Posterior cingulate gyrus (tissue), 11 donors: ENCODE measurements around the gene PIK3C2A.
A peak's percentile ranks its signal among the peaks of the same experiment; 100 is the strongest.

ENCODE experiments used
- DNase-seq, 10 donors: peaks; one replicate each; pipeline versions ENCODE4 v3.0.0 to v3.0.0-alpha.2; 2020 to 2021; ENCODE audit warnings: mixed read lengths in 3 of 10
- intact Hi-C: fragments of 100-400 bp; cut with DNase I; formaldehyde crosslinking; loops from one replicate; pipeline ENCODE4 v1.15.1; 2023

PIK3C2A gene

DNA sequence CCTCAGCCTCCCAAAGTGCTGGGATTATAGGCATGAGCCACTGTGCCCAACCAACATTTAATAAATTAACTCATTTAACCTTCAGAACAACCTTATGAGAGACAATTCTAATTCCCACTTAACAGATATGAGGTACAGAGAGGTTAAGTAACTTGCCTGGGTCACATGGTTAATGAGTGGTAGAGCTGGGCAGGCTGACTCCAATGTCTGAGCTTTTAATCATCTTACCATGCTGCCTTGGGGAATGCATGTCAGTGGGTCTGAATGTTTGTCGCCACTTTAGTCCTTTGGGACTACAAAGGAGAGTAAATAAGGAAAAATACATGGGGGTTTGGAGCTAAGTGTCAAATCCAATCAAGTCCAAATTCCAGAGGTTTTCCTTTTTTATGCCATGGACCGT, 11.2 kb upstream of the PIK3C2A start:
- no peak for DNase-seq
- intact Hi-C loops: loop anchor here (10.0 kb wide), 1 partner anchor 56 kb away; the partner anchor contains the start of gene NUCB2

DNA sequence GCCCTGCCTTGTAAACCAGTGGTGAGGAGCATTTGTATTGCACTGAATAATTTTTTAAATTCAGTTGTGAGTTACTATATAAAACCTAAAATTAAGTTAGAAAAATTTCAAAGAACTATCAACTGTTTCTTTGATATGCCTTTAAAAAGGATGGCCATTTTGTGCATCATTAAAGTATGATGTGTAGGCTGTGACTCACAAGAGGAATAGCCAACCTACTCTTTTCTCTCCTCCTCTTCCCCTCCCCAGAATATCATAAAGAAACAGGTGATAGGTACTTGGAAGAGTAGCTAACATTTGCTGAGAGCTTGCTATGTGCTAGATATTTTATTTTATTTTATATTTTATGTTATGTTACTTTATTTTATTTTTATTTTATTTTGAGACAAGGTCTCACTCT, 10.6 kb upstream of the PIK3C2A start:
- intact Hi-C loops: loop anchor here (10.0 kb wide), 1 partner anchor 56 kb away; the partner anchor contains the start of gene NUCB2
- no peak for DNase-seq

DNA sequence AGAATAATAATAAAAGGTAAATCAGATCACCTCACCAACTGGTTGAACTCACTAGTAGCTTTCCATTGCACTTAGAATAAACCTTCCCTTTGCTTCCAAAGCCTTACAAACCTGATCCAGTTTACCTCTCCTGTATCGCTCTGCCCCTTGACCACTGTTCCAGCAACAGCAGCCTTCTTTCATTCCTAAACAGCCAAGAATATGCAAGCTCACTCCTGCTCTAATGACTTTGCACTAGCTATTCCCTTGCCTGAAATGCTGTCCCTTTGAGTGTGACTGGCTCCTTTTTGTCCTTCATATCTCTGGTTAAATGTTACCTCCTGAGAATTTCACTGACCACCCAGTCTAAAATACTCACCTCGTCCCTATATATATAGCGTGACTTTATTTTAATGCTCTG, 9.6 kb upstream of the PIK3C2A start:
- intact Hi-C loops: loop anchor here (10.0 kb wide), 1 partner anchor 57 kb away; the partner anchor contains the start of gene NUCB2

DNA sequence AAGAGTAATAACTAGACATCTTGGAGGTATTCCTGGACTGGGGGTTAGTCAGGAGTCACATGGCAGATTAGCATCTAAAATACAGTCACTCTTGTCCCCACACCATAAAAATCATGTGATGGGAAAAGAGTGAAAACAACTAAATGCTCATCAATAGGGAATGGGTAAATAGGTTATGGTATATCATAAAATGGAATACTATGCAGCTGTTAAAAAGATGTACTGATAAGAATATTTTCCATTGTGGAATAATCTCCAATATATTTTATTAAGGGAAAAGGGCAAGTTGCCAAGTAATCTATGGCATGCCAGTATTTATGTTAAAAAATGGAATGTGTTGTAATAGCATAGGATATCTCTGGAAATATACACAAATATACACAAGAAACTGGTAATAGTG, 6.6 kb upstream of the PIK3C2A start:
- intact Hi-C loops: loop anchor here (10.0 kb wide), 1 partner anchor 60 kb away; the partner anchor contains the start of gene NUCB2
- DNase-seq: no peak

More for the DNA sequence above, 9.6 kb upstream of the PIK3C2A start:
- DNase-seq: no peak

DNA sequence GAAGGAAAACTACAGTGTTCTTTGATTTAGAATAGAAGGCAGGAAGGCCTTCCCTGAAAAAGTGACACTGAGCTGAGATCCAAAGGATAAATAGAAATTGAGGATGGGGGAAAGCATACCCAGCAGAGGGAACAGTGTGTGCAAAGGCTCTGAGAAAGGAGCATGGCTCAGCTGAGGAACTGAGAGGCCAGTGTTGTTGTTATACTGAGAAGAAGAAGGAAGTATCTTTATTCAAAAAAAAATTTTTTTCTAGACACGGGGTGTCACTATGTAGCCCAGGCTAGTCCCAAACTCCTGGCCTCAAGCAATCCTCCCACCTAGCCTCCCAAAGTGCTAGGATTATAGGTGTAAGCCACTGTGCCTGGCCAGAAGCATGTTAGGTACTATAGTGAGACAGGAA, 3.5 kb upstream of the PIK3C2A start:
- intact Hi-C loops: loop anchor here (10.0 kb wide), 1 partner anchor 64 kb away; the partner anchor contains the start of gene NUCB2
- no peak for DNase-seq

DNA sequence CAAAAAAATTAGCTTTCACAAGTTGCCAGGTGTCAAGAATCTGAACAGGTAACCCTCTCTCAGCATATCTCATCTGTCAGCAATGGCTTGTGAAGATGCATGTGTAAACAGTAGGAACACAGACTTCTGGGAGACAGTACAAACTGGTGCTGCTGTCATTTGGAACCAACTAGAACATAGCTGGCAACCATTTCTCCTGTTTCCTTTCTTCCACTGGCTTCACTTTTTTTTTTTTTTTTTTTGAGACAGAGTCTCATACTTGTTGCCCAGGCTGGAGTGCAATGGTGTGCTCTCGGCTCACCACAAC, 2.1 kb upstream of the PIK3C2A start:
- intact Hi-C loops: loop anchor here (10.0 kb wide), 1 partner anchor 65 kb away; the partner anchor contains the start of gene NUCB2
- DNase-seq: no peak

DNA sequence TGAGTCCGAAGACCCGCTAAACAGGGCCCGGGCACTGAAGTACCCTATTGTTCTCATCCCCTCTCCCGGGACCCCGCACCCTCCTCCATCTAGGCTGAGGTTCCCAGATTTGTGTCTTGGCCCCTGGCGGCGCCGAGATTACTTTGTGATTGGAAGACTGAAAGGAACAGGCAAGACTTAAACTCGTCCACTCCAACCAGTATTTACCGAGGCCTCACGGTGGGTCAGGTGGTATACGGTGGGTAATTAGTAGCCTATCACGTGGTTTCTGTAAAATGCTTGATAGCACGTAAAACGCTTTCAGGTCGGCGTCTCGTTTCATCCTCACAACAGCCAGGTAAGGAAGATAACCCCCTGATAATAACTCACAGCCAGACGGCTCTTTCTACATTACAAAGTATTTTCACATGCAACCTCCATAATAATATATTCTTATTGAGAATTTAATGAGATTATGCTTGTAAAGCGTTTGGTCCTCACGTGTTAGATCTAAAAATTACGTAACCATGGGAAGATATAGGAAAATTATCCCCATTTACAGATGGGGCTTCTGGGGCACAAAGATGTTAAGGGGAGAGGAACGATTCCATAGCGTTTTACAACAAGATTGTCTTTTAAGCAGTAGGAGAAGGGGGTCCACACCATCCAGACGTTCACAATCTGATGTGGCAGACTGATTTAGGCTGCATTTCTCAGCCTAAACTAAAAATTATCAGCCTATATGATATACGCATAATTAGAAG, 642 bp upstream of the PIK3C2A start:
- intact Hi-C loops: no loop called here

DNA sequence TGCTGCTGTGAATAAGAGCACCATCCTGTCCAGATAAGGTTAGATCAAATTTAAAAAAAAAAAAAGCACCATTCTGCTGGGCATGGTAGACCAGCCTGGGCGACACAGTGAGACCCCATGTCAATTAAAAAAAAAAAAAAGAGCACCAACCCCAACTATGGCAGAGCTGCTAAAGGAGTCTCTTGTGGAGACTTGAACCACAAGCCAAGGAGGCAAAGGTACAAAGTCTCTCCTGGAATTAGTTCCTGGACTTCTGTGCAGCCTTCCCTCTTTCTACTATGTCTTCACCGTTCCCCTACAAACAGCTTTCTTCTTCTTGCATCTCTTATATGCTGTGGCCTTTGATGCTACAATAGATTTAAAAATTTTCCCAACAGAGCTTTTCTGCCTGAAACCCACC, 1.3 kb downstream of the PIK3C2A start:
- intact Hi-C loops: loop anchor here (2.0 kb wide), 1 partner anchor 130 kb away; the partner anchor contains the start of gene RPS13
- no peak for DNase-seq

More for the DNA sequence above, 642 bp upstream of the PIK3C2A start:
- DNase-seq: peak in 6 of 10 donors; percentile 29 to 52 (median 47)

DNA sequence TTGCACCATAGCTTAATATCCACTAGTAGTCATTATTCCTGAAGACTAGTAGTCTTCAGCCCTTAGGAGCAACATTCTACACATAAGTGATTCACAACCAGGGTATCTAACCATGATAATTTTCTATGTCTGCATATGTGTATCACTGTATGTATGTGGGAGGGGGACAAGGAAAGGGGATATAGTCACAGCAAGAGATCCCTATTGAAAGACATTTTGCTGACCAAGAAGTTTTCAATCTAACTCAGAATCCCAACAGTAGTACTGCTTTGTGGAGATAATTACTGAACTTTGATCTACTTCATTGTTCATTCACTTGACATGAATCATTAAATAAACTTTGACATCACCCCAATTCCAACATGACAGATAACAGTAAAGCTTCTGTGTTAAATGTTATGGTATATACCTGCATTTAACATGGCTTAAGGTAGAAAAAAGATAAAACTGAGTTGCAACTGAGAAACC, 10.3 kb downstream of the PIK3C2A start:
- intact Hi-C loops: no loop called here
- no peak for DNase-seq

DNA sequence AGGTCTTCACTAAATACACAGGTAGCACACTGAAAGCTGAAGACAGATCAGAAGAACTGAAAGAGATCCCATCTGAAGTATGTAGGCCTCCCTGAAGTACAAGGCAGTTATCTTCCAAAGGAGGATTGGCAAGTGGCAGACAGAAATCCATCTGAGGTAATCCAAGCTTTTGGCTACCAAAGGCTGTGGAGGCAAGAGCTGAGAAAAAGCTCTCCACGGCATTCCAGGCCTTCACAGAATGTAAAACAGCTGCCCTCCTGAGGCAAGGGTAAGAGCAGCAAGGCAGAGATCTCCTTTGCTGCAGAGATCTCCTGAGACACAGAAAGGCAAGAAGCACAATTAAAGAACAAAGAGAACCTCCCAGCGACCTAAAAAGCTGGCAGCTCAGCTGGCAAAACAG, 19.1 kb downstream of the PIK3C2A start:
- intact Hi-C loops: no loop called here
- no peak for DNase-seq

DNA sequence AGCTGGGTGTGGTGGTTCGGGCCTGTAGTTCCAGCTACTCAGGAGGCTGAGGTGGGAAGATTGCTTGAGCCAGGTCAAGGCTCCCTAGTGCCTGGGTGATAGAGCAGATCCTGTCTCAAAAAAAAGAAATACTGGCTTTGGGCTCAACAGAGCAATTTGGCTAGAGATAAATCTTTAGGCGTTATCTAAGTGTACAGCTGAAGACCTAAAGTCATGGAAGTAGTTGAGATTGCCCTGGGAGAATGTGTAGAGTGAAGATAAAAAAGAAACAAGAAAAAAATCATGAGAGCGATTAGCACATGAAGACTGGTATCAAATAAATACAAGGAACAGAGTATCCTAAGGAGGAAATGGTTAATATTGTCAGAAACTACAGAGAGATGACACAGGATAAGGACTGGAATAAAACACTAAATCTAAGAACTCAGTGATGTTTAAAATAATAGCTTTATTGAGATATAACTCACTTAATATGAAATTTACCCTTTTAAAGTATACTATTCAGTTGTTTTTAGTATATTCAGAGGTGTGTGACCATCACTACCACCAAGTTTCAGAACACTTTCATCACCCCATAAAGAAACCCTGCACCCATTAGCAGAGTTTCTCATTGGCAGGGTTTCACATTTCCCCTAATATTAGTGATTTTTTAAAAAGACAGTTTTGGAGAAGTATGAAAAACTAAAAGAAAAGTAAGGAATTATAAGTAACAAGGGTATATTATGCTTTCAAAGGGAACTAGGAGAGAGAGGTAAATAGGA, 20.7 kb downstream of the PIK3C2A start:
- intact Hi-C loops: no loop called here
- no peak for DNase-seq

DNA sequence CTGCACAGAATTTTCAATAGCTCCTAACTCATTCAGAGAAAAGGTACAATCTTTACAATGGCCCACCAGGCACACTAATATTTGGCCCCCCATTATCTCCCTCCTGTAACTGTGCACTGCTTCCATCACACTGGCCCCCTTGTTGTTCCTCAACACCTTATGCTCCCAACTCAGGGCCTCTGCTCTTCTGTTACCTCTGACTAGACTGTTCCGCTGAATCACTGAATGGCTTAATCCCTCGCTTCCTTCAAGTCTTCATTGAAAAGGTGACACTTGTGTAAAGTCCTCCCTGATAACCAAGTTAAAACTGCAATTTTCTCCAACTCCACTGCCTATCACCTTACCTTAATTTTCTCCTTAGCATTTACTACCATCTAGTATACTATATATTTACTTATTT, 21.8 kb downstream of the PIK3C2A start:
- intact Hi-C loops: no loop called here
- no peak for DNase-seq

DNA sequence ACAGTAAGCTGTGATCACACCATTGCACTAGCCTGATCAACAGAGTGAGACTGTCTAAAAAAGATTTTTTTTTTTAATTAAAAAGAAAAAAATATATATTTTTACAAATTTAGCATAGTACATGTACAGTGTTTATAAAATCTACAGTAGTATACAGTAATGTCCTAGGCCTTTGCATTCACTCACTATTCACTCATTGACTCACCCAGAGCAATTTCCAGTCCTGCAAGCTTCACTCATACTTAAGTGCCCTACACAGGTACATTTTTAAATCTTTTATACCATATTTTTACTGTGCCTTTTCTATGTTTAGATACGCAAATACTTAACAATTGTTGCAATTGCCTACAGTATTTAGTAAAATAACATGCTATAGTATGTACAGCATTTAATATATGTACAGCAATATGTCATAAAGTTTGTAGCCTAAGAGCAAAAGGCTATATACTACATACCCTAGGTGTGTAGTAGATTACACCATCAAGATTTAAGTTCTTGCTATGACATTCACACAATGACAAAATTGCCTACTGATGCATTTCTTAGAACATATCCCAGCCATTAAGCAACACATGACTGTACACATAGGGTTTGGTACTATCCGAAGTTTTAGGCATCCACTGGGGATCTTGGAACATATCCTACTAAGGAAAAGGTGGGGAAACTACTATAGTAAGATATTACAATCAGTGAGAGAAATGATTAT, 22.8 kb downstream of the PIK3C2A start:
- DNase-seq: no peak
- intact Hi-C loops: no loop called here

DNA sequence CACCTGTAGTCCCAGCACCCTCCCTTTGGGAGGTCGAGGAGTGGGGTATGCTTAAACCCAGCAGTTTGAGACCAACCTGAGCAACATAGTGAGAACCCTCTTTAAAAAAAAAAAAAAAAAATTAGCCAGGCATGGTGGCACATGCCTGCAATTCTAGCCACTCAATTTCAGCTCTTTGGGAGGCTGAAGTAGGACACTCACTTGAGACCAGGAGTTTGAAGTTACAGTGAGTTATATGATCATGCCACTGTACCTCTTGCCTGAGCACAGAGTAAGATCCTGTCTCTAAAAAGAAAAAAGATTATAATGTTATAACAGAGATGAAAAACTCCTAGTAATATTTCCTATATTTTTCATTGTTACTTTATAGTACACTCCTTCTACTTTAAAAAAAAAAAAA, 23.9 kb downstream of the PIK3C2A start:
- no peak for DNase-seq

DNA sequence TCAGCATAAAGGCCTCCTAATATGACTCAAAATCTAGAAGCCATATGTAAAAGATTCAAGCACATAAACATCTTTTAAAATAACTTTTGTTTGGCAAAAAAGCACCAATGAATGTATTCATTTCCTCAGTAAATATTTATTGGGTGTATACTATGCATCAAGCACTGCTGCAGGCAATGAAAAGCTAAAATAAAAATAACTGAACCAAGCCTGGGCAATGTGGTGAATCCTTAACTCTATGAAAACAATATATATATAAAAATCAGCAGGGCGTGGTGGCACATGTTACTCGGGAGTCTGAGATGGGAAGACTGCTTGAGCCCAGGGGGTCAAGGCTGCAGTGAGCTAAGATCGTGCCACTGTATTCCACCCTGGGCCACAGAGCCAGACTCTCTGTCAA, 27.8 kb downstream of the PIK3C2A start:
- DNase-seq: no peak
- intact Hi-C loops: no loop called here

More for the DNA sequence above, 23.9 kb downstream of the PIK3C2A start:
- intact Hi-C loops: no loop called here

DNA sequence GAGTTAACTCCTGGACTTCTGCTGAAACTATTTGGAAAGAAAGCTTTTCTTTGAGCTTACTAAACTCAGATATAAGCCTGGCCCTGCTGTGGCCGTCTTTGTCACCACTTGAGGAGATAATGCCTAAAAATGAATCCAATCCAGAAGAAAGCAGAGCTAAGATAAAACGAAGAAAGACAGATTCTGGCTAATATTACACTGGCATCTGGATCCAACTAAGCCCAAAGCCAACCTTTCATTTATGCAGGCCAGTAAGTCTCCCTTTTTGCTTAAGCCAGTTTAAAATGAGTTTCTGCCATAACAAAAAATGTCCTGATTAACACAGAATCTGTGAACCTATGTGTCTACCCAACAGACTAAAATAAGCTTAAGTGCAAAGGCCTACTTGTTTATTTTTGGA, 34.5 kb downstream of the PIK3C2A start:
- DNase-seq: no peak
- intact Hi-C loops: no loop called here

DNA sequence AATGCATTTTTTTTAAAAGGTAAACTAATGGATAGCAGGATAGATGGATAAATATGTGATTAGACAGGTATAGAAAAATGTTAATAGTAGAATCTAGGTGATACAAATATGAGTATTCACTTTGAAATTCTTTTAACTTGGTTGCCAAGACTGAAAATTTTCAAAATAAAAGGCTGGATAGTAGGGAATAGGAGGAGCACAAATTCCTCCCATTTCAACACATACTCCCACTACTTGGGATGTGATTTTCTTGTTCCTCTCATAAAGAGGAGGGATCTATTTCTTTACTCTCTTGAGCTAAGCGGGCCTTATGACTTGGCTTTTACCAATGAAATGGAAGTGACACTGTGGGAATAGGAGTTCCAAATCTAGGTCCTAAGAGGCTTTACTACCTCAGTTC, 35.9 kb downstream of the PIK3C2A start:
- intact Hi-C loops: no loop called here
- no peak for DNase-seq

DNA sequence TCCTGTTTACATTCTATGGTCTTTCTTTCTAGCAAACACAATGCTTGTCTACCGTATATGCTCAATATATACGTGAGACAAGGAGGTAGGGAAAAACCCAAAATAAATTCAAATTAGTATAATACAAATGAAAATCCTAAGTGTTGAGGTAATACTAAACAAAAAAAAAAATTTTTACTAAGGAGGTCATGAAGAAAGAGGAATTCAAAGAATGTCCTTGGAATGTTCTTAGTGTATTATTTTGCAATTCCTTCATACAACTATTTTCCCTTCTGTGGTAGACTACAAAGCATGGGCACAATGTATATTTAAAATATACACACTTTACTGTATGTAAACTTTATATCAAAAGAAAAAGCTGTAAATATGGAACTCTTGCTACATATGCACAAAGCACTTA, 36.4 kb downstream of the PIK3C2A start:
- intact Hi-C loops: no loop called here
- no peak for DNase-seq

DNA sequence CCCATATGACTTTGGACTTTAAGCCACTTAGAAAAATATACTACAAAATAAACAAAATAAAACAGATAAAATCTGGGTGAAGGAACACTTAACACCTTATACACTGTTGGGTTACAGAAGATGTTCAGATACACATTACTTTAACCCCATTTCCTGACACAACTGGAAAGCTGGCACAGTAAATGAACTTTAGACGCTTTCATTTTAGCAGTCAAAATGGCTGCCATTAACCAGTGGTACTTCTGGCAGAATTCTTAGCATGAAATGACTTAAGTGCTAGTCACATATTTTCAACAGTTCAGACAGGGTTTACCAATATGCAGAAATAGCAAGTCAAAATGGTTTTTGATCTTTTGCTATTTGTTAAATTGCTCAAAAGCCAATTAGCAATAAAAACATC, 37.9 kb downstream of the PIK3C2A start:
- DNase-seq: no peak
- intact Hi-C loops: no loop called here

DNA sequence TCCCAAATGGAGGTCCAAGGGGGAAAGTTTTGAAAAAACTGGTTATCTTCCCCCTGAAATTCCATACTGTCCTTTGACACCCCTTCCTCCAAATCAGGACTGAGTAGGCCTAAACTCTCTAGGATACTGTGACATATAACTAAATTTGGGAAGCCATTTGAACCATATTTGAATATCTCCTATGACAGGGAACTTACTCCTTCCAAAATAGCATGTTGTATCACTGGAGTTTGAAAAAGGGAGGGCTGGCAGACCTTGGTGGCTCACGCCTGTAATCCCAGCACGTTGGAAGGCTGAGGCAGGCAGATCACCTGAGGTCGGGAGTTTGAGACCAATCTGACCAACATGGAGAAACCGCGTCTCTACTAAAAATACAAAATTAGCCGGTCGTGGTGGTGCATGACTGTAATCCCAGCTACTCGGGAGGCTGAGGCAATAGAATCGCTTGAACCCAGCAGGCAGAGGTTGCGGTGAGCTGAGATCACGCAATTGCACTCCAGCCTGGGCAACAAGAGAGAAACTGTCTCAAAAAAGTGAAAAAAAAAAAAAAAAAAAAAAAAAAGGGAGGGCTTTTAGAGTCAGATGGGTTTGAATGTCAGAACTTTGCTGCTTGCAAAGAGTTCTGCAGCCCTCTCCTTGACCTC, 42.4 kb downstream of the PIK3C2A start:
- DNase-seq: no peak
- intact Hi-C loops: no loop called here
